ENCODE data around the gene LRRC17.
A peak's percentile ranks its signal among the peaks of the same experiment; 100 is the strongest.

The LRRC17 gene

GRCh38 chr7:102912742-102913141 lies at the start of gene LRRC17:
LRRC17 (plus strand) TSS chr7:102913000; CDS start chr7:102933914, 20,914 bp downstream.
- no peaks in the 10 kb centered on the region for H3K9me3 ChIP-seq (ENCODE audit: control insufficient read depth, low read length)
- no peak within 1 kb of the TSS for H3K9ac ChIP-seq (ENCODE audit: low read length)
- H3K4me1 ChIP-seq (ENCODE audit: control insufficient read depth, insufficient read depth, low read length) = no peaks in the 10 kb centered on the region
- no peaks in the 10 kb centered on the region for H3K36me3 ChIP-seq (ENCODE audit: control insufficient read depth, insufficient read depth, low read length)
- H3K27me3 ChIP-seq (ENCODE audit: control insufficient read depth, insufficient read depth, low read length) = no peaks in the 10 kb centered on the region
- H3K4me3 ChIP-seq (ENCODE audit: low read length) = no peak within 1 kb of the TSS

GRCh38 chr7:102864958-102865357 lies 47.8 kb upstream of the LRRC17 start:
- no peaks in the 10 kb centered on the region for H3K4me1 ChIP-seq (ENCODE audit: control insufficient read depth, insufficient read depth, low read length)
- no peak overlapping the region for H3K9ac ChIP-seq (ENCODE audit: low read length)
- H3K4me3 ChIP-seq (ENCODE audit: low read length) = no peak overlapping the region
- H3K9me3 ChIP-seq (ENCODE audit: control insufficient read depth, low read length) = no peaks in the 10 kb centered on the region
- no peaks in the 10 kb centered on the region for H3K36me3 ChIP-seq (ENCODE audit: control insufficient read depth, insufficient read depth, low read length)
- no peaks in the 10 kb centered on the region for H3K27me3 ChIP-seq (ENCODE audit: control insufficient read depth, insufficient read depth, low read length)

GRCh38 chr7:102866535-102867215 lies 46.1 kb upstream of the LRRC17 start:
- no peaks in the 10 kb centered on the region for H3K9me3 ChIP-seq (ENCODE audit: control insufficient read depth, low read length)
- no peak overlapping the region for H3K4me3 ChIP-seq (ENCODE audit: low read length)
- H3K9ac ChIP-seq (ENCODE audit: low read length) = no peak overlapping the region
- H3K27me3 ChIP-seq (ENCODE audit: control insufficient read depth, insufficient read depth, low read length) = no peaks in the 10 kb centered on the region
- no peaks in the 10 kb centered on the region for H3K4me1 ChIP-seq (ENCODE audit: control insufficient read depth, insufficient read depth, low read length)
- no peaks in the 10 kb centered on the region for H3K36me3 ChIP-seq (ENCODE audit: control insufficient read depth, insufficient read depth, low read length)

GRCh38 chr7:102869195-102869594 lies 43.6 kb upstream of the LRRC17 start:
- Histone ChIP-seq H3K36me3 (ENCODE audit: control insufficient read depth, insufficient read depth, low read length) (no peaks in the 10 kb centered on the region), H3K4me1 (ENCODE audit: control insufficient read depth, insufficient read depth, low read length) (peaks cover 11% of the 10 kb centered on the region), H3K27me3 (ENCODE audit: control insufficient read depth, insufficient read depth, low read length) (no peaks in the 10 kb centered on the region), H3K9me3 (ENCODE audit: control insufficient read depth, low read length) (no peaks in the 10 kb centered on the region), H3K4me3 (ENCODE audit: low read length) (no peak overlapping the region), H3K9ac (ENCODE audit: low read length) (no peak overlapping the region)

- no peak overlapping the region for H3K4me3 ChIP-seq (ENCODE audit: low read length)
- no peaks in the 10 kb centered on the region for H3K27me3 ChIP-seq (ENCODE audit: control insufficient read depth, insufficient read depth, low read length)
- H3K9ac ChIP-seq (ENCODE audit: low read length) = no peak overlapping the region
- H3K4me1 ChIP-seq (ENCODE audit: control insufficient read depth, insufficient read depth, low read length) = peaks cover 35% of the 10 kb centered on the region
- H3K36me3 ChIP-seq (ENCODE audit: control insufficient read depth, insufficient read depth, low read length) = no peaks in the 10 kb centered on the region
- H3K9me3 ChIP-seq (ENCODE audit: control insufficient read depth, low read length) = no peaks in the 10 kb centered on the region
Measured at GRCh38 chr7:102872460-102872859, 40.3 kb upstream of the LRRC17 start.

GRCh38 chr7:102873470-102874165 lies 39.2 kb upstream of the LRRC17 start:
- Histone ChIP-seq H3K4me1 (ENCODE audit: control insufficient read depth, insufficient read depth, low read length) (peaks cover 35% of the 10 kb centered on the region), H3K36me3 (ENCODE audit: control insufficient read depth, insufficient read depth, low read length) (no peaks in the 10 kb centered on the region), H3K27me3 (ENCODE audit: control insufficient read depth, insufficient read depth, low read length) (no peaks in the 10 kb centered on the region), H3K9ac (ENCODE audit: low read length) (no peak overlapping the region), H3K9me3 (ENCODE audit: control insufficient read depth, low read length) (no peaks in the 10 kb centered on the region), H3K4me3 (ENCODE audit: low read length) (no peak overlapping the region)

GRCh38 chr7:102874166-102874829 lies 38.5 kb upstream of the LRRC17 start:
- H3K9me3 ChIP-seq (ENCODE audit: control insufficient read depth, low read length) = no peaks in the 10 kb centered on the region
- no peaks in the 10 kb centered on the region for H3K27me3 ChIP-seq (ENCODE audit: control insufficient read depth, insufficient read depth, low read length)
- no peak overlapping the region for H3K9ac ChIP-seq (ENCODE audit: low read length)
- no peaks in the 10 kb centered on the region for H3K36me3 ChIP-seq (ENCODE audit: control insufficient read depth, insufficient read depth, low read length)
- peaks cover 35% of the 10 kb centered on the region for H3K4me1 ChIP-seq (ENCODE audit: control insufficient read depth, insufficient read depth, low read length)
- H3K4me3 ChIP-seq (ENCODE audit: low read length) = no peak overlapping the region

GRCh38 chr7:102874966-102875365 lies 37.8 kb upstream of the LRRC17 start:
- peaks cover 35% of the 10 kb centered on the region for H3K4me1 ChIP-seq (ENCODE audit: control insufficient read depth, insufficient read depth, low read length)
- no peaks in the 10 kb centered on the region for H3K27me3 ChIP-seq (ENCODE audit: control insufficient read depth, insufficient read depth, low read length)
- H3K9ac ChIP-seq (ENCODE audit: low read length) = no peak overlapping the region
- H3K36me3 ChIP-seq (ENCODE audit: control insufficient read depth, insufficient read depth, low read length) = no peaks in the 10 kb centered on the region
- no peak overlapping the region for H3K4me3 ChIP-seq (ENCODE audit: low read length)
- no peaks in the 10 kb centered on the region for H3K9me3 ChIP-seq (ENCODE audit: control insufficient read depth, low read length)

- Histone ChIP-seq H3K4me3 (ENCODE audit: low read length) (no peak overlapping the region), H3K36me3 (ENCODE audit: control insufficient read depth, insufficient read depth, low read length) (no peaks in the 10 kb centered on the region), H3K4me1 (ENCODE audit: control insufficient read depth, insufficient read depth, low read length) (peaks cover 35% of the 10 kb centered on the region)
Measured at GRCh38 chr7:102875700-102876295, 37.0 kb upstream of the LRRC17 start.

GRCh38 chr7:102883098-102883860 lies 29.5 kb upstream of the LRRC17 start:
- no peaks in the 10 kb centered on the region for H3K27me3 ChIP-seq (ENCODE audit: control insufficient read depth, insufficient read depth, low read length)
- H3K9me3 ChIP-seq (ENCODE audit: control insufficient read depth, low read length) = no peaks in the 10 kb centered on the region
- no peak overlapping the region for H3K9ac ChIP-seq (ENCODE audit: low read length)
- peak overlapping the region; percentile 9 for H3K4me3 ChIP-seq (ENCODE audit: low read length)
- no peaks in the 10 kb centered on the region for H3K36me3 ChIP-seq (ENCODE audit: control insufficient read depth, insufficient read depth, low read length)
- peaks cover 8% of the 10 kb centered on the region for H3K4me1 ChIP-seq (ENCODE audit: control insufficient read depth, insufficient read depth, low read length)

More at GRCh38 chr7:102875700-102876295, 37.0 kb upstream of the LRRC17 start:
- no peak overlapping the region for H3K9ac ChIP-seq (ENCODE audit: low read length)
- no peaks in the 10 kb centered on the region for H3K9me3 ChIP-seq (ENCODE audit: control insufficient read depth, low read length)
- no peaks in the 10 kb centered on the region for H3K27me3 ChIP-seq (ENCODE audit: control insufficient read depth, insufficient read depth, low read length)

GRCh38 chr7:102888561-102889233 lies 24.1 kb upstream of the LRRC17 start:
- Histone ChIP-seq H3K4me1 (ENCODE audit: control insufficient read depth, insufficient read depth, low read length) (peaks cover 9% of the 10 kb centered on the region), H3K9ac (ENCODE audit: low read length) (no peak overlapping the region), H3K36me3 (ENCODE audit: control insufficient read depth, insufficient read depth, low read length) (no peaks in the 10 kb centered on the region), H3K4me3 (ENCODE audit: low read length) (no peak overlapping the region), H3K9me3 (ENCODE audit: control insufficient read depth, low read length) (no peaks in the 10 kb centered on the region), H3K27me3 (ENCODE audit: control insufficient read depth, insufficient read depth, low read length) (no peaks in the 10 kb centered on the region)

Data from mucosa of stomach (tissue), 1 donor.